GM11168 (cell line): ENCODE results near the gene CCNY.

ENCODE experiments used
- in situ Hi-C: fragments of 300-500 bp; cut with MboI; formaldehyde crosslinking; loops from one replicate; pipeline ENCODE4 v1.12.0; 2022; ENCODE audit warnings: low sequenced_read_pairs; ENCODE audit not compliant: unreplicated experiment

Gene CCNY

GRCh38 chr10:35421553-35422178 lies 85.4 kb downstream of the CCNY start:
- in situ Hi-C loops = no loop called here

GRCh38 chr10:35422228-35422627 lies 85.9 kb downstream of the CCNY start:
- in situ Hi-C loops = no loop called here

- in situ Hi-C loops = no loop called here
Measured at GRCh38 chr10:35423505-35424306, 87.4 kb downstream of the CCNY start.

- in situ Hi-C loops = no loop called here
Measured at GRCh38 chr10:35424680-35425285, 88.5 kb downstream of the CCNY start.

- in situ Hi-C loops = no loop called here
Measured at GRCh38 chr10:35425595-35425994, 89.3 kb downstream of the CCNY start.

- in situ Hi-C loops = no loop called here
Measured at GRCh38 chr10:35426657-35427056, 90.3 kb downstream of the CCNY start.

GRCh38 chr10:35427543-35427942 lies 91.2 kb downstream of the CCNY start:
- in situ Hi-C loops = no loop called here

- in situ Hi-C loops = no loop called here
Measured at GRCh38 chr10:35428521-35428920, 92.2 kb downstream of the CCNY start.

GRCh38 chr10:35432781-35433338 lies 96.6 kb downstream of the CCNY start:
- in situ Hi-C loops = no loop called here

- in situ Hi-C loops = no loop called here
Measured at GRCh38 chr10:35433851-35434426, 97.6 kb downstream of the CCNY start.

- in situ Hi-C loops = no loop called here
Measured at GRCh38 chr10:35434533-35434932, 98.2 kb downstream of the CCNY start.

- in situ Hi-C loops = no loop called here
Measured at GRCh38 chr10:35435824-35436223, 99.5 kb downstream of the CCNY start.

GRCh38 chr10:35437829-35438228 lies 101.5 kb downstream of the CCNY start:
- in situ Hi-C loops = no loop called here

GRCh38 chr10:35438718-35439571 lies 102.6 kb downstream of the CCNY start:
- in situ Hi-C loops = no loop called here

- in situ Hi-C loops = no loop called here
Measured at GRCh38 chr10:35440016-35440415, 103.7 kb downstream of the CCNY start.

GRCh38 chr10:35442028-35442427 lies 105.7 kb downstream of the CCNY start:
- in situ Hi-C loops = no loop called here

GRCh38 chr10:35442592-35442991 lies 106.3 kb downstream of the CCNY start:
- in situ Hi-C loops = no loop called here

GRCh38 chr10:35443858-35444257 lies 107.5 kb downstream of the CCNY start:
- in situ Hi-C loops = no loop called here

- in situ Hi-C loops = no loop called here
Measured at GRCh38 chr10:35445150-35445884, 109.0 kb downstream of the CCNY start.
